ENCODE data around the gene HPS1. TPM values are rescaled to one million over a fixed set of nuclear protein-coding genes. Genes with fewer than 3 reads are reported as not detected.

HPS1 gene
- total and polyA plus RNA-seq, 2 experiments from 2014 or later = 21.4 to 51.2 TPM

GRCh38 chr10:98472196-98472595, 25.5 kb upstream of the HPS1 start:
- Histone ChIP-seq H3K4me3 (no peak overlapping the region), H3K4me1 (ENCODE audit: insufficient read depth) (0 out of 2 replicates have a peak, but pooled peaks cover 5% of the 10 kb centered on the region), H3K27ac (ENCODE audit: low read depth) (no peak overlapping the region), H3F3A (replicated peaks; ENCODE audit: low read depth) (no peaks in the 10 kb centered on the region), H3K9me2 (ENCODE audit: insufficient read depth) (no peaks in the 10 kb centered on the region), H3K27me3 (ENCODE audit: insufficient read depth) (peaks cover 15% of the 10 kb centered on the region; the same call in 1 of the 2 replicates), H3K4me2 (no peak overlapping the region), H2AFZ (0 out of 2 replicates have a peak overlapping the region, but pooled peaks have one; percentile 7), H3K36me3 (ENCODE audit: insufficient read depth) (no peaks in the 10 kb centered on the region; the same call in 1 of the 2 replicates), H4K20me1 (replicated peaks; ENCODE audit: insufficient read depth) (no peaks in the 10 kb centered on the region), H3K79me2 (replicated peaks; ENCODE audit: insufficient read depth) (no peaks in the 10 kb centered on the region)
- peaks cover 6% of the 10 kb centered on the region for H3K27me3 Mint-ChIP-seq (ENCODE audit: insufficient read depth, low read depth, poor library complexity)
- no peaks in the 10 kb centered on the region for H3K36me3 Mint-ChIP-seq (ENCODE audit: low read depth)
- H3K9me3 Mint-ChIP-seq = no peaks in the 10 kb centered on the region
- H3K27ac Mint-ChIP-seq = no peak overlapping the region; the same call in 1 of the 2 replicates
- DNase-seq (ENCODE audit: low spot score) = peak; percentile 30
- ATAC-seq = peak; percentile 34
- H3K4me3 Mint-ChIP-seq = no peak overlapping the region
- TF ChIP-seq NANOG (IDR thresholded peaks at IDR 0.05; ENCODE audit: borderline replicate concordance) (no peak), JUNB (IDR thresholded peaks at IDR 0.05; ENCODE audit: unreplicated experiment) (no peak), REST (IDR thresholded peaks at IDR 0.05; ENCODE audit: unreplicated experiment) (no peak), ZNF462 (CRISPR knock-in tag; IDR thresholded peaks at IDR 0.05) (no peak), ZNF331 (CRISPR knock-in tag; IDR thresholded peaks at IDR 0.05; ENCODE audit: low read depth) (no peak), ZNF114 (CRISPR knock-in tag; IDR thresholded peaks at IDR 0.05) (no peak), POLR2AphosphoS5 (IDR thresholded peaks at IDR 0.05; ENCODE audit: low read depth) (no peak)
- peaks cover 30% of the 10 kb centered on the region for H3K4me1 Mint-ChIP-seq
